DMS 273 (cell line): Measurements from ENCODE around the gene MRTFA.
"Not testable (repeated sequence)": the region's sequence is repeated elsewhere in the genome, so short reads cannot be mapped to it uniquely, and the experiment has no call there.

Source experiments
- DNase-seq: peaks from one replicate; lab custom pipeline; 2025; ENCODE audit not compliant: unreplicated experiment; lab: John Stamatoyannopoulos, UW

MRTFA gene

GRCh38 chr22:40500465-40500786 is 136.1 kb downstream of the MRTFA start:
- DNase-seq: not testable (repeated sequence)

- no peak for DNase-seq
These were observed 137.3 kb downstream of the MRTFA start for GRCh38 chr22:40499209-40499623.

- DNase-seq: no peak
These were observed 137.9 kb downstream of the MRTFA start for GRCh38 chr22:40498420-40499208.

GRCh38 chr22:40493441-40493840 is 143.1 kb downstream of the MRTFA start:
- no peak for DNase-seq

GRCh38 chr22:40491990-40492631 is 144.4 kb downstream of the MRTFA start:
- no peak for DNase-seq

GRCh38 chr22:40487663-40488249 is 148.8 kb downstream of the MRTFA start:
- peak; percentile 37 for DNase-seq

- DNase-seq: no peak
These were observed 149.4 kb downstream of the MRTFA start for GRCh38 chr22:40486962-40487602.

- peak; percentile 22 for DNase-seq
These were observed 150.5 kb downstream of the MRTFA start for GRCh38 chr22:40485813-40486667.

GRCh38 chr22:40484906-40485669 is 151.4 kb downstream of the MRTFA start:
- peak; percentile 58 for DNase-seq

GRCh38 chr22:40482886-40483285 is 153.6 kb downstream of the MRTFA start:
- no peak for DNase-seq

- DNase-seq: no peak
These were observed 154.1 kb downstream of the MRTFA start for GRCh38 chr22:40482391-40482790.

GRCh38 chr22:40480996-40481395 is 155.5 kb downstream of the MRTFA start:
- no peak for DNase-seq

- no peak for DNase-seq
These were observed 156.5 kb downstream of the MRTFA start for GRCh38 chr22:40479887-40480538.

- DNase-seq: no peak
These were observed 157.3 kb downstream of the MRTFA start for GRCh38 chr22:40479126-40479800.

- DNase-seq: no peak
These were observed 158.0 kb downstream of the MRTFA start for GRCh38 chr22:40478338-40479125.

- peak; percentile 6 for DNase-seq
These were observed 158.7 kb downstream of the MRTFA start for GRCh38 chr22:40477683-40478337.

- DNase-seq: no peak
These were observed 160.2 kb downstream of the MRTFA start for GRCh38 chr22:40476341-40476740.

- DNase-seq: no peak
These were observed 162.8 kb downstream of the MRTFA start for GRCh38 chr22:40473703-40474102.
